Astrocyte (in vitro differentiated cells and primary cell): ENCODE measurements around the gene AP1G2. TPM values are rescaled to one million over a fixed set of nuclear protein-coding genes. Genes with fewer than 3 reads are reported as not detected.

Source experiments
- DNase-seq: peaks from one replicate; pipeline ENCODE4 v3.0.0-alpha.2; 2010; ENCODE audit warnings: low read depth
- FAIRE-seq: peaks from 2 replicates; lab custom pipeline; 2011; peaks lifted over from hg19 to GRCh38; lab: Jason Lieb, UNC
- H2AFZ ChIP-seq: 2 replicates; pipeline ENCODE4 v1.6.0; 2012; ENCODE audit warnings: low read depth, low read length, inconsistent platforms
- H3K27ac ChIP-seq: 2 replicates; pipeline ENCODE4 v1.5.1; 2011; ENCODE audit warnings: low read depth, low read length, inconsistent platforms
- H3K27me3 ChIP-seq: 2 replicates; pipeline ENCODE4 v1.6.0; 2011; ENCODE audit warnings: low read length, inconsistent platforms; ENCODE audit not compliant: insufficient read depth
- H3K36me3 ChIP-seq: 2 replicates; pipeline ENCODE4 v1.5.1; 2011; ENCODE audit warnings: low read length, inconsistent platforms; ENCODE audit not compliant: insufficient read depth
- H3K4me1 ChIP-seq: 2 replicates; pipeline ENCODE4 v1.5.1; 2011; ENCODE audit warnings: low read length, inconsistent platforms; ENCODE audit not compliant: insufficient read depth
- H3K4me2 ChIP-seq: 2 replicates; pipeline ENCODE4 v1.6.0; 2012; ENCODE audit warnings: low read length, inconsistent platforms
- H3K4me3 ChIP-seq: 2 replicates; pipeline ENCODE4 v1.5.1; 2011; ENCODE audit warnings: low read depth, mild to moderate bottlenecking, low read length, inconsistent platforms; ENCODE audit not compliant: insufficient read depth
- H3K79me2 ChIP-seq: 2 replicates; pipeline ENCODE4 v1.6.0; 2012; ENCODE audit warnings: mild to moderate bottlenecking, low read length, inconsistent platforms; ENCODE audit not compliant: insufficient read depth
- H3K9ac ChIP-seq: 2 replicates; pipeline ENCODE4 v1.6.0; 2012; ENCODE audit warnings: mild to moderate bottlenecking, low read length, inconsistent platforms
- H3K9me3 ChIP-seq: 2 replicates; pipeline ENCODE4 v1.5.1; 2012; ENCODE audit warnings: low read depth, mild to moderate bottlenecking, low read length, inconsistent platforms; ENCODE audit not compliant: insufficient read depth
- H4K20me1 ChIP-seq: 2 replicates; pipeline ENCODE4 v1.6.0; 2012; ENCODE audit warnings: low read length, inconsistent platforms; ENCODE audit not compliant: insufficient read depth
- H3K27ac Mint-ChIP-seq: one replicate; pipeline ENCODE4 v1.8.0; 2021; ENCODE audit warnings: mild to moderate bottlenecking, mixed read lengths; ENCODE audit not compliant: unreplicated experiment
- H3K27me3 Mint-ChIP-seq: one replicate; pipeline ENCODE4 v1.8.0; 2021; ENCODE audit warnings: low read depth, mixed read lengths; ENCODE audit not compliant: unreplicated experiment
- H3K36me3 Mint-ChIP-seq: one replicate; pipeline ENCODE4 v1.8.0; 2021; ENCODE audit warnings: low read depth, mixed read lengths; ENCODE audit not compliant: unreplicated experiment
- H3K4me1 Mint-ChIP-seq: one replicate; pipeline ENCODE4 v1.8.0; 2021; ENCODE audit warnings: low read depth, mixed read lengths; ENCODE audit not compliant: unreplicated experiment
- H3K4me3 Mint-ChIP-seq: one replicate; pipeline ENCODE4 v1.8.0; 2021; ENCODE audit warnings: mild to moderate bottlenecking, moderate library complexity, mixed read lengths; ENCODE audit not compliant: unreplicated experiment
- H3K9me3 Mint-ChIP-seq: one replicate; pipeline ENCODE4 v1.8.0; 2021; ENCODE audit warnings: mild to moderate bottlenecking, mixed read lengths; ENCODE audit not compliant: unreplicated experiment
- EZH2 ChIP-seq: IDR thresholded peaks from 2 replicates; pipeline ENCODE4 v1.6.1; 2012; ENCODE audit warnings: mild to moderate bottlenecking, low read length, inconsistent platforms; ENCODE audit not compliant: insufficient read depth
- total RNA-seq: library from RNA; stranded (reverse); gene quantifications from 2 replicates; pipeline ENCODE4 v1.2.1, GENCODE V29; 2021
- TF ChIP-seq, protein P1 (sequence below): IDR thresholded peaks from 2 replicates; pipeline ENCODE4 v1.5.1; 2011; ENCODE audit warnings: low read depth, mild to moderate bottlenecking, inconsistent platforms, low read length, moderate library complexity; ENCODE audit not compliant: insufficient read depth

Gene AP1G2
- total RNA-seq, 1 donor from 2014 or later, result 80.9 TPM

DNA sequence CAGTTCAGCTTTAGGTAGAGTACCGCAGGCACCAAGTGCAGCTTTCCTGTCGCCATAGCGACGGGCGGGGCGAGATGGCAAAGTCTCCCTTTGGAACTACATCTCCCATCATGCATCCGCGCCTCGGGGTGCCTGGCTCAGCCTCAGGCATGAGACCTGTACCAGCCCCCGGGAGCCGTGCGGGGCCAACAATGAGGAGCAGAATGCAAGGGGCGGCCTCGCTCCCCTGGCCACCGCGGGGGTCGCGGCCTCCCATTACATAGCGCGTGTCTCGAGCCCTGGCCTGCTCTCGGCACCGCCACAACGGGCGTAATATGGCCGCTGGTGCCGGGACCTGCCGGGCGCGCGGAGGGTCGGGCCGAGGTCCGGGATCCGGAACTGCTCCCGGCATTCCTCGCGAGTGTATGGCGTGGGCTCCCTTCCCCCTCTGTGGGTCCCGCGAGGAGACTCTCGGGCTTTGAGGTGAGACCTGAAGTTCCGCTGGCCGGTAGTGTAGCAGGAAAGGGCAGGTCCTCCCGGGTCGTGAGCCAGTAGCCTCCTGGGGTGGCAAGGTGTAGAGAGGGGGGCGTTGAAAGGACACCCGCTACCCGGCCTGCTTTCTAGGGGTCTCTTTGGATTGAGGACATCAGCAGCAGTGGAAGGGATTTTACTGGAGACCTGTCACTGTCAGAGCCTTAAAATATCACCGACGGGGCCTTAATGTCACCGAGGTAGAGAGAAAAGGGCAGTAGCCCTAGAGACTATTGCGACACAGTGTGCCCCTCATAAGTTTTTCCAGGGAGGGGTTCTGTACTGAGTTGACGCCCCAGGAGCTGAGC is 11.5 kb downstream of the AP1G2 start, which contains the start of gene THTPA:
Gene THTPA, plus strand, starts transcription at position 390 of the 818 bp plus-strand sequence. CDS start 487 bp downstream, outside the sequence.
- Histone ChIP-seq H3K36me3 (peaks cover 3% of the 10 kb centered on the region), H3K9ac (peak within 1 kb of the TSS; percentile 91), H3K4me1 (peaks cover 8% of the 10 kb centered on the region), H4K20me1 (peaks cover 3% of the 10 kb centered on the region), H2AFZ (peak within 1 kb of the TSS; percentile 97), H3K4me2 (peak within 1 kb of the TSS; percentile 89), H3K9me3 (no peaks in the 10 kb centered on the region), H3K4me3 (peak within 1 kb of the TSS; percentile 87), H3K27me3 (no peaks in the 10 kb centered on the region), H3K27ac (peak within 1 kb of the TSS; percentile 88), H3K79me2 (peaks cover 16% of the 10 kb centered on the region)
- Mint-ChIP-seq H3K4me1 (peaks cover 22% of the 10 kb centered on the region), H3K27me3 (no peaks in the 10 kb centered on the region), H3K36me3 (peaks cover 2% of the 10 kb centered on the region), H3K4me3 (peak within 1 kb of the TSS; percentile 93), H3K9me3 (no peaks in the 10 kb centered on the region), H3K27ac (peak within 1 kb of the TSS; percentile 94)
- TF ChIP-seq EZH2, result no peak
- DNase-seq (peak; percentile 74), FAIRE-seq (no peak)

DNA sequence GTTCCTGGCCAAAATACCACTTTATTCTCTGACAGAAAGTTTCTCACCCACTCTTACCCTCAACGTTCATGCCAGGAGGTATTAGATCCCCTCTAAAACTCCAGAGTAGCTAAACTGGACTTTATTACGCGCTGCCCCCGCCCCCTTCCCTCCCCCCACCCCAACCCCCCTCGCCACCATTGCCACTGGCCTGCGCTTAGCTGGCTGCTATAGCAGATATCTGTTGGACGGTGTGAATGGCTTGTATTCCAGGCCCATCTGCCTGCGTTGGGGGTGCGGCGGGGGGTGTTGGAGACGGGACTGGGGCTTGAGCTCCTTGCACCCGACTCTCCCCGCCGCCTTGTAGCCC is 12.1 kb downstream of the AP1G2 start:
- H3K4me3 ChIP-seq, result peak overlapping the region; percentile 87
- H3K4me3 Mint-ChIP-seq, result peak overlapping the region; percentile 93
- peaks cover 3% of the 10 kb centered on the region for H3K36me3 ChIP-seq
- peak overlapping the region; percentile 89 for H3K4me2 ChIP-seq
- peaks cover 2% of the 10 kb centered on the region for H3K36me3 Mint-ChIP-seq
- H3K4me1 Mint-ChIP-seq, result peaks cover 19% of the 10 kb centered on the region
- FAIRE-seq (no peak), DNase-seq (no peak)
- no peaks in the 10 kb centered on the region for H3K9me3 ChIP-seq
- no peak overlapping the region for H3K27ac Mint-ChIP-seq
- H3K27me3 Mint-ChIP-seq, result no peaks in the 10 kb centered on the region
- peak overlapping the region; percentile 88 for H3K27ac ChIP-seq
- H2AFZ ChIP-seq, result peak overlapping the region; percentile 97
- peaks cover 3% of the 10 kb centered on the region for H4K20me1 ChIP-seq
- H3K9me3 Mint-ChIP-seq, result no peaks in the 10 kb centered on the region
- H3K79me2 ChIP-seq, result peaks cover 16% of the 10 kb centered on the region
- no peaks in the 10 kb centered on the region for H3K27me3 ChIP-seq
- no peak for TF ChIP-seq EZH2
- TF ChIP-seq, protein P1, sequence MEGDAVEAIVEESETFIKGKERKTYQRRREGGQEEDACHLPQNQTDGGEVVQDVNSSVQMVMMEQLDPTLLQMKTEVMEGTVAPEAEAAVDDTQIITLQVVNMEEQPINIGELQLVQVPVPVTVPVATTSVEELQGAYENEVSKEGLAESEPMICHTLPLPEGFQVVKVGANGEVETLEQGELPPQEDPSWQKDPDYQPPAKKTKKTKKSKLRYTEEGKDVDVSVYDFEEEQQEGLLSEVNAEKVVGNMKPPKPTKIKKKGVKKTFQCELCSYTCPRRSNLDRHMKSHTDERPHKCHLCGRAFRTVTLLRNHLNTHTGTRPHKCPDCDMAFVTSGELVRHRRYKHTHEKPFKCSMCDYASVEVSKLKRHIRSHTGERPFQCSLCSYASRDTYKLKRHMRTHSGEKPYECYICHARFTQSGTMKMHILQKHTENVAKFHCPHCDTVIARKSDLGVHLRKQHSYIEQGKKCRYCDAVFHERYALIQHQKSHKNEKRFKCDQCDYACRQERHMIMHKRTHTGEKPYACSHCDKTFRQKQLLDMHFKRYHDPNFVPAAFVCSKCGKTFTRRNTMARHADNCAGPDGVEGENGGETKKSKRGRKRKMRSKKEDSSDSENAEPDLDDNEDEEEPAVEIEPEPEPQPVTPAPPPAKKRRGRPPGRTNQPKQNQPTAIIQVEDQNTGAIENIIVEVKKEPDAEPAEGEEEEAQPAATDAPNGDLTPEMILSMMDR, result no peak
- peaks cover 10% of the 10 kb centered on the region for H3K4me1 ChIP-seq
- H3K9ac ChIP-seq, result peak overlapping the region; percentile 91

DNA sequence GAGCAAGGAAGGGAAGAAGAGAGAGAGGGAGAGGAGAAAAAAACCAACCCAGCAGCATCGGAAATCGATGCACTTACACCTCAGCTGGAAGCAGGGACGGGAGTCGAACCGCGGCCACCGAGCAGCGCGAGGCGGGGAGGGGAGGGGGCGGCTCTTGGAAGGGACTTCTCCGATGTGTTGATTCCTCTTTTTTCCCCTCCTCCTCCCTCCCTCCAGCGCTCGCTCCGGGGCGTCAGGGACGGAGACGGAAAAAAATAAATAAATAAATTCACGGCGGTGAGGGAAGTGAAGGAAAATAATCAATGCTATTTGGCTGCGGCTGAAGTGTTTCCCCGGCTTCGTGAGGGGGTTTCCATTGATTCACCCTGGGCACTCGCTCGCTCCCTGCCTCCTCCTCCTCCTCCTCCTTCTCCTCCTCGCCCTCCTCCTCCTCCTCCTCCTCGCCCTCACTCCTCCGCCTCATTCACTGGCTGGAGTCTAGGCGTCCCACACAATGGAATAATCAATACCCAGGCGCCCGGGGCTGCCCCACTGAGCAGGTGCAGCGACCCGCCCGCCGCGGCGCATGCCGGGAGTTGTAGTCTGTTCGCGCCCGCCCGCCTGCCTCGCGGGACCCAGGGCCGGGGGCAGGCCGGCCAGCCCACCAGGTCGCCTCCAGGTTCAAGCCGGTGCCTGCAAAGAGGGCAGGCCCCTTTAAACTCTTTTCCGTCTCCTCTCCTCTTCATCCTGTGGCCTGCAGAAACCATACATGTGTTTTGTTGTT is 16.1 kb downstream of the AP1G2 start, which contains the start of gene ZFHX2:
Gene ZFHX2, minus strand, starts transcription at position 500 of the 763 bp plus-strand sequence. CDS start 16,440 bp downstream, outside the sequence.
- peaks cover under 1% of the 10 kb centered on the region for H3K4me1 Mint-ChIP-seq
- no peaks in the 10 kb centered on the region for H3K27me3 ChIP-seq
- H3K27ac ChIP-seq, result no peak within 1 kb of the TSS
- H3K36me3 ChIP-seq, result no peaks in the 10 kb centered on the region
- H3K9ac ChIP-seq, result peak within 1 kb of the TSS; percentile 81
- H3K79me2 ChIP-seq, result peaks cover 8% of the 10 kb centered on the region
- DNase-seq, result peak; percentile 40
- H3K27me3 Mint-ChIP-seq, result no peaks in the 10 kb centered on the region
- FAIRE-seq, result no peak
- H3K36me3 Mint-ChIP-seq, result no peaks in the 10 kb centered on the region
- TF ChIP-seq EZH2, result no peak
- TF ChIP-seq, protein P1, result no peak
- H3K4me2 ChIP-seq, result peak within 1 kb of the TSS; percentile 98
- peak within 1 kb of the TSS; percentile 79 for H3K27ac Mint-ChIP-seq
- H3K9me3 Mint-ChIP-seq, result no peaks in the 10 kb centered on the region
- no peaks in the 10 kb centered on the region for H4K20me1 ChIP-seq
- H2AFZ ChIP-seq, result peak within 1 kb of the TSS; percentile 80
- H3K9me3 ChIP-seq, result no peaks in the 10 kb centered on the region
- H3K4me1 ChIP-seq, result peaks cover 20% of the 10 kb centered on the region
- H3K4me3 ChIP-seq, result peak within 1 kb of the TSS; percentile 73
- peak within 1 kb of the TSS; percentile 79 for H3K4me3 Mint-ChIP-seq
